Measurements from ENCODE around the gene RD3L.

RD3L gene

GRCh38 chr14:103899833-103900232, 42.5 kb downstream of the RD3L start:
- TF ChIP-seq CTCF (IDR thresholded peaks at IDR 0.05; ENCODE audit: low read depth, low read length) = no peak
- H3K4me3 ChIP-seq (ENCODE audit: low read depth, low read length) = no peak overlapping the region

- no peak overlapping the region for H3K4me3 ChIP-seq (ENCODE audit: low read depth, low read length)
- TF ChIP-seq CTCF (IDR thresholded peaks at IDR 0.05; ENCODE audit: low read depth, low read length) = no peak
Measured at GRCh38 chr14:103899316-103899715, 43.0 kb downstream of the RD3L start.

GRCh38 chr14:103898711-103899110, 43.6 kb downstream of the RD3L start:
- TF ChIP-seq CTCF (IDR thresholded peaks at IDR 0.05; ENCODE audit: low read depth, low read length) = no peak
- H3K4me3 ChIP-seq (ENCODE audit: low read depth, low read length) = no peak overlapping the region

- TF ChIP-seq CTCF (IDR thresholded peaks at IDR 0.05; ENCODE audit: low read depth, low read length) = no peak
- no peak overlapping the region for H3K4me3 ChIP-seq (ENCODE audit: low read depth, low read length)
Measured at GRCh38 chr14:103898204-103898603, 44.1 kb downstream of the RD3L start.

- TF ChIP-seq CTCF (IDR thresholded peaks at IDR 0.05; ENCODE audit: low read depth, low read length) = no peak
- H3K4me3 ChIP-seq (ENCODE audit: low read depth, low read length) = no peak overlapping the region
Measured at GRCh38 chr14:103897075-103897947, 45.0 kb downstream of the RD3L start.

GRCh38 chr14:103896578-103896977, 45.8 kb downstream of the RD3L start:
- no peak for TF ChIP-seq CTCF (IDR thresholded peaks at IDR 0.05; ENCODE audit: low read depth, low read length)

GRCh38 chr14:103894723-103895059, 47.6 kb downstream of the RD3L start:
- H3K4me3 ChIP-seq (ENCODE audit: low read depth, low read length) = no peak overlapping the region
- TF ChIP-seq CTCF (IDR thresholded peaks at IDR 0.05; ENCODE audit: low read depth, low read length) = no peak

More at GRCh38 chr14:103896578-103896977, 45.8 kb downstream of the RD3L start:
- H3K4me3 ChIP-seq (ENCODE audit: low read depth, low read length) = no peak overlapping the region

Data from WI38 (cell line).